Effector memory CD8-positive, alpha-beta T cell (primary cell): Measurements from ENCODE around the gene IRF9.
A peak's percentile ranks its signal among the peaks of the same experiment; 100 is the strongest.
"Not testable (repeated sequence)": the region's sequence is repeated elsewhere in the genome, so short reads cannot be mapped to it uniquely, and the experiment has no call there.

ENCODE experiments used
- ATAC-seq: fragments of 150-1000 bp; cut with Tn5 transposase; replicated peaks from 2 replicates; pipeline ENCODE4 v1.10.0; 2021; ENCODE audit warnings: mild to moderate bottlenecking, moderate library complexity
- DNase-seq, 3 experiments: peaks; one replicate each; pipeline ENCODE4 v3.0.0; 2021
- H3K27ac Mint-ChIP-seq, 2 donors: one replicate each; pipeline ENCODE4 v1.8.0; 2022; ENCODE audit warnings: mild to moderate bottlenecking in 2 of 2, mixed read lengths in 2 of 2, moderate library complexity in 2 of 2
- H3K27me3 Mint-ChIP-seq, 2 donors: one replicate each; pipeline ENCODE4 v1.8.0; 2022; ENCODE audit warnings: mixed read lengths in 2 of 2
- H3K36me3 Mint-ChIP-seq: one replicate; pipeline ENCODE4 v1.8.0; 2022; ENCODE audit warnings: mild to moderate bottlenecking, moderate library complexity, mixed read lengths; ENCODE audit not compliant: insufficient read depth
- H3K4me1 Mint-ChIP-seq, 2 donors: one replicate each; pipeline ENCODE4 v1.8.0; 2022; ENCODE audit warnings: low read depth in 2 of 2, mixed read lengths in 2 of 2
- H3K4me3 Mint-ChIP-seq, 2 donors: one replicate each; pipeline ENCODE4 v1.8.0; 2022; ENCODE audit warnings: mild to moderate bottlenecking in 2 of 2, mixed read lengths in 2 of 2, moderate library complexity in 2 of 2
- H3K9me3 Mint-ChIP-seq, 2 donors: one replicate each; pipeline ENCODE4 v1.8.0; 2022; ENCODE audit warnings: mixed read lengths in 2 of 2

The IRF9 gene

GRCh38 chr14:24189460-24189859 is 28.4 kb downstream of the IRF9 start:
- H3K36me3 Mint-ChIP-seq = peaks cover 60% of the 10 kb centered on the region
- DNase-seq (no peak), ATAC-seq (no peak)
- no peaks in the 10 kb centered on the region for H3K27me3 Mint-ChIP-seq
- no peaks in the 10 kb centered on the region for H3K9me3 Mint-ChIP-seq
- no peak overlapping the region for H3K4me3 Mint-ChIP-seq
- peak overlapping the region; percentile 85 to 91 for H3K27ac Mint-ChIP-seq
- H3K4me1 Mint-ChIP-seq = peaks cover 22 to 24% of the 10 kb centered on the region in 2 donors

GRCh38 chr14:24190416-24190815 is 29.4 kb downstream of the IRF9 start:
- H3K36me3 Mint-ChIP-seq = peaks cover 61% of the 10 kb centered on the region
- peak overlapping the region in 1 of 2 donors; percentile 91 for H3K27ac Mint-ChIP-seq

GRCh38 chr14:24192933-24193332 is 31.9 kb downstream of the IRF9 start:
- Mint-ChIP-seq H3K27ac (peak overlapping the region; percentile 80 to 99), H3K4me3 (no peak overlapping the region), H3K4me1 (peaks cover 28 to 35% of the 10 kb centered on the region in 2 donors)

More at GRCh38 chr14:24190416-24190815, 29.4 kb downstream of the IRF9 start:
- Mint-ChIP-seq H3K4me3 (no peak overlapping the region), H3K4me1 (peaks cover 28 to 30% of the 10 kb centered on the region in 2 donors), H3K27me3 (no peaks in the 10 kb centered on the region), H3K9me3 (no peaks in the 10 kb centered on the region)
- ATAC-seq (no peak), DNase-seq (no peak)

GRCh38 chr14:24194186-24194872 is 33.3 kb downstream of the IRF9 start:
- H3K9me3 Mint-ChIP-seq = no peaks in the 10 kb centered on the region
- H3K27ac Mint-ChIP-seq = peak overlapping the region; percentile 99 to 100
- peak overlapping the region; percentile 92 to 93 for H3K4me3 Mint-ChIP-seq
- peaks cover 31 to 37% of the 10 kb centered on the region in 2 donors for H3K4me1 Mint-ChIP-seq
- no peak for ATAC-seq
- peaks cover 60% of the 10 kb centered on the region for H3K36me3 Mint-ChIP-seq
- DNase-seq = no peak
- H3K27me3 Mint-ChIP-seq = no peaks in the 10 kb centered on the region

More at GRCh38 chr14:24192933-24193332, 31.9 kb downstream of the IRF9 start:
- DNase-seq = no peak
- Mint-ChIP-seq H3K27me3 (no peaks in the 10 kb centered on the region), H3K9me3 (no peaks in the 10 kb centered on the region), H3K36me3 (peaks cover 66% of the 10 kb centered on the region)
- no peak for ATAC-seq

- Mint-ChIP-seq H3K27ac (peak overlapping the region; percentile 99 to 100), H3K4me1 (peaks cover 30 to 37% of the 10 kb centered on the region in 2 donors), H3K36me3 (peaks cover 60% of the 10 kb centered on the region), H3K27me3 (no peaks in the 10 kb centered on the region), H3K4me3 (peak overlapping the region; percentile 92 to 93), H3K9me3 (no peaks in the 10 kb centered on the region)
- ATAC-seq = no peak
- DNase-seq = no peak
These were observed 33.8 kb downstream of the IRF9 start for GRCh38 chr14:24194873-24195185.

- Mint-ChIP-seq H3K27ac (peak within 1 kb of the TSS; percentile 99 to 100), H3K4me1 (peaks cover 30 to 37% of the 10 kb centered on the region in 2 donors), H3K9me3 (no peaks in the 10 kb centered on the region), H3K27me3 (no peaks in the 10 kb centered on the region), H3K36me3 (peaks cover 57% of the 10 kb centered on the region), H3K4me3 (peak within 1 kb of the TSS; percentile 92 to 93)
- ATAC-seq = peak; percentile 84
- DNase-seq = peak; percentile 92 to 96 (median 96)
These were observed 34.4 kb downstream of the IRF9 start, which contains the start of gene TM9SF1 for GRCh38 chr14:24195186-24196070. Gene TM9SF1, minus strand, starts transcription at chr14:24195441. Its CDS starts 422 bp downstream, at chr14:24195019.

GRCh38 chr14:24196071-24197055 is 35.3 kb downstream of the IRF9 start:
- H3K9me3 Mint-ChIP-seq = no peaks in the 10 kb centered on the region
- H3K27ac Mint-ChIP-seq = peak overlapping the region; percentile 99 to 100
- DNase-seq (no peak), ATAC-seq (no peak)
- H3K27me3 Mint-ChIP-seq = no peaks in the 10 kb centered on the region
- H3K36me3 Mint-ChIP-seq = peaks cover 55% of the 10 kb centered on the region
- peak overlapping the region; percentile 92 to 93 for H3K4me3 Mint-ChIP-seq
- H3K4me1 Mint-ChIP-seq = peaks cover 30 to 37% of the 10 kb centered on the region in 2 donors

GRCh38 chr14:24197056-24197450 is 36.0 kb downstream of the IRF9 start:
- peaks cover 50% of the 10 kb centered on the region for H3K36me3 Mint-ChIP-seq
- H3K4me1 Mint-ChIP-seq = peaks cover 30 to 36% of the 10 kb centered on the region in 2 donors
- H3K9me3 Mint-ChIP-seq = no peaks in the 10 kb centered on the region
- H3K27me3 Mint-ChIP-seq = no peaks in the 10 kb centered on the region
- DNase-seq (no peak), ATAC-seq (no peak)
- peak overlapping the region; percentile 99 to 100 for H3K27ac Mint-ChIP-seq
- peak overlapping the region; percentile 92 to 93 for H3K4me3 Mint-ChIP-seq

- peak overlapping the region; percentile 68 to 73 for H3K27ac Mint-ChIP-seq
- H3K27me3 Mint-ChIP-seq = no peaks in the 10 kb centered on the region
- DNase-seq (no peak), ATAC-seq (no peak)
- H3K4me1 Mint-ChIP-seq = peaks cover 33 to 35% of the 10 kb centered on the region in 2 donors
- peaks cover 2 to 5% of the 10 kb centered on the region in 2 donors for H3K9me3 Mint-ChIP-seq
- peaks cover 48% of the 10 kb centered on the region for H3K36me3 Mint-ChIP-seq
- H3K4me3 Mint-ChIP-seq = no peak overlapping the region
These were observed 37.9 kb downstream of the IRF9 start for GRCh38 chr14:24198814-24199524.

- H3K27me3 Mint-ChIP-seq, H3K4me3 Mint-ChIP-seq, H3K9me3 Mint-ChIP-seq, DNase-seq, H3K27ac Mint-ChIP-seq, ATAC-seq: not testable (repeated sequence)
- Mint-ChIP-seq H3K36me3 (peaks cover 40% of the 10 kb centered on the region), H3K4me1 (peaks cover 26 to 32% of the 10 kb centered on the region in 2 donors)
These were observed 41.5 kb downstream of the IRF9 start for GRCh38 chr14:24202538-24202937.

- not testable (repeated sequence) for H3K9me3 Mint-ChIP-seq, H3K27ac Mint-ChIP-seq, DNase-seq, ATAC-seq, H3K4me3 Mint-ChIP-seq, H3K27me3 Mint-ChIP-seq
- H3K36me3 Mint-ChIP-seq = peaks cover 45% of the 10 kb centered on the region
- peaks cover 30 to 36% of the 10 kb centered on the region in 2 donors for H3K4me1 Mint-ChIP-seq
These were observed 42.3 kb downstream of the IRF9 start for GRCh38 chr14:24203249-24203886.
